Endothelial cell of umbilical vein (primary cell): Measurements from ENCODE around the gene CINP.
A peak's percentile ranks its signal among the peaks of the same experiment; 100 is the strongest.

Experiments used
- EZH2 ChIP-seq: IDR thresholded peaks from 2 replicates; pipeline ENCODE4 v1.6.1; 2012; ENCODE audit warnings: borderline replicate concordance, low read depth, mild to moderate bottlenecking, moderate library complexity, low read length, inconsistent platforms; ENCODE audit not compliant: severe bottlenecking
- POLR2A ChIP-seq: IDR thresholded peaks from 2 replicates; pipeline ENCODE4 v1.6.1; 2012; ENCODE audit warnings: low read depth, mild to moderate bottlenecking, control low read depth, low read length
- POLR2AphosphoS5 ChIP-seq: IDR thresholded peaks from 2 replicates; pipeline ENCODE4 v1.6.1; 2012; ENCODE audit warnings: low read depth, mild to moderate bottlenecking, control low read depth, low read length, moderate library complexity; ENCODE audit not compliant: insufficient read depth
- TF ChIP-seq, protein P1 (sequence below), 2 donors: IDR thresholded peaks; 1 replicate in 1 of 2; 2 replicates in 1 of 2; pipeline ENCODE4 v1.5.1; 2011; ENCODE audit warnings: low read length in 2 of 2, mild to moderate bottlenecking in 2 of 2, moderate library complexity in 2 of 2, control low read depth in 1 of 2, inconsistent platforms in 1 of 2, low read depth in 1 of 2; ENCODE audit not compliant: insufficient read depth in 1 of 2; ENCODE audit errors: extremely low read depth in 1 of 2

DNA sequence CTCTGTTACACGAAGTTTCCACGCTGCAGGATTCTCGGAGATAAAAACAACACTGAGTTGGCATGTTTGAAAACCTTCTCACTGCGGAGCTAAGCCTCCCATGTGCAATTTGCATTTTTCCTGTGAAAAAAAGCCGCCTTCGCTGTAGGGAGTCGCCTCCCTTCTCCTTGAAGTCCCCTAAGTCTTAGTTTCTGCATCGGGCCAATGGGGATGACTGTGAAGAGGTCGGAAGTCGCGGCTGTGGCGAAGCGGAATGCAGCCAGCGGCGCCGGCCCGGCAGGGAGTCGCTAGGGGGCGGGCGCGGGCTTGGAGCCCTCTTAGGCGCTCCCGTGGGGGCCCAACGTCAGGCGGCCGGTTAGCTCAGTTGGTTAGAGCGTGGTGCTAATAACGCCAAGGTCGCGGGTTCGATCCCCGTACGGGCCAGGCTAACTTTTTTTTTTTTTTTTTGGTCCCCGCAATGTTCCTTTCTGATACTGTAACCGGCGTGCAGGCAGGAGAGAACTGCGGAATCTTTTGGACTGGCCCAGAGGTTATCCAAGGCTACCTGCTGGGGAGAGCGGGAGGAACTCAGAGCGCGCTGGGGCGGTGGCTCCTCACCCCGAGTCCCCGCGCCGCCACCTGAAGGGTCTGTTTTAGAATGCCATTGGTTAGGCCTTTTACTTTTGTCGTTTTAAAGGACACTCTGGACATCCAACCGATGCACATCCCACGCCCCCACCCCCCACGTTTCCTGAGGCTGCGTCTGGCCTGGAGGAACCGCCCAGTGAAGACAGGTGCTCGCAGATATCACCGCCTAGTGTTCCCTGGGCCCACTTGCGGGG, 45.7 kb downstream of the CINP start:
- TF ChIP-seq, protein P1, sequence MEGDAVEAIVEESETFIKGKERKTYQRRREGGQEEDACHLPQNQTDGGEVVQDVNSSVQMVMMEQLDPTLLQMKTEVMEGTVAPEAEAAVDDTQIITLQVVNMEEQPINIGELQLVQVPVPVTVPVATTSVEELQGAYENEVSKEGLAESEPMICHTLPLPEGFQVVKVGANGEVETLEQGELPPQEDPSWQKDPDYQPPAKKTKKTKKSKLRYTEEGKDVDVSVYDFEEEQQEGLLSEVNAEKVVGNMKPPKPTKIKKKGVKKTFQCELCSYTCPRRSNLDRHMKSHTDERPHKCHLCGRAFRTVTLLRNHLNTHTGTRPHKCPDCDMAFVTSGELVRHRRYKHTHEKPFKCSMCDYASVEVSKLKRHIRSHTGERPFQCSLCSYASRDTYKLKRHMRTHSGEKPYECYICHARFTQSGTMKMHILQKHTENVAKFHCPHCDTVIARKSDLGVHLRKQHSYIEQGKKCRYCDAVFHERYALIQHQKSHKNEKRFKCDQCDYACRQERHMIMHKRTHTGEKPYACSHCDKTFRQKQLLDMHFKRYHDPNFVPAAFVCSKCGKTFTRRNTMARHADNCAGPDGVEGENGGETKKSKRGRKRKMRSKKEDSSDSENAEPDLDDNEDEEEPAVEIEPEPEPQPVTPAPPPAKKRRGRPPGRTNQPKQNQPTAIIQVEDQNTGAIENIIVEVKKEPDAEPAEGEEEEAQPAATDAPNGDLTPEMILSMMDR (IDR thresholded peaks at IDR 0.05; ENCODE audit: extremely low read depth in 1 of 2, insufficient read depth in 1 of 2, low read depth in 1 of 2, low read length in 2 of 2): peak; percentile 76 to 85
- TF ChIP-seq POLR2A (peak; percentile 39), EZH2 (no peak), POLR2AphosphoS5 (peak; percentile 39)
